ENCODE results near the gene GCNT2. TPM values are rescaled to one million over a fixed set of nuclear protein-coding genes. Genes with fewer than 3 reads are reported as not detected.

Gene GCNT2
- total RNA-seq, 1 experiment from 2014 or later, result 33.4 TPM

Other genes starting within 250 kb of the GCNT2 start
- gene TFAP2A, start 106.3 kb upstream of the GCNT2 start, total RNA-seq (2014; rRNA removed; shearing (Covaris generic)), result not detected in 2 replicates
- 0.26 and 4.6 TPM in 2 replicates for gene C6orf52, start 173.3 kb downstream of the GCNT2 start, total RNA-seq (2014; rRNA removed; shearing (Covaris generic))
- gene PAK1IP1, start 173.6 kb downstream of the GCNT2 start, total RNA-seq (2014; rRNA removed; shearing (Covaris generic)), result 39.9 and 44.8 TPM in 2 replicates
- 129 and 153 TPM in 2 replicates for gene TMEM14C, start 201.7 kb downstream of the GCNT2 start, total RNA-seq (2014; rRNA removed; shearing (Covaris generic))
- gene TMEM14B, start 226.5 kb downstream of the GCNT2 start, total RNA-seq (2014; rRNA removed; shearing (Covaris generic)), result 90.6 and 120 TPM in 2 replicates